GM21723 (cell line): Measurements from ENCODE around the gene OTOP2.

Experiments used
- ATAC-seq: cut with Tn5 transposase; IDR thresholded peaks from one replicate; pipeline ENCODE4 v1.9.1; 2021; ENCODE audit warnings: mild to moderate bottlenecking, moderate library complexity; ENCODE audit not compliant: unreplicated experiment

Gene OTOP2

DNA sequence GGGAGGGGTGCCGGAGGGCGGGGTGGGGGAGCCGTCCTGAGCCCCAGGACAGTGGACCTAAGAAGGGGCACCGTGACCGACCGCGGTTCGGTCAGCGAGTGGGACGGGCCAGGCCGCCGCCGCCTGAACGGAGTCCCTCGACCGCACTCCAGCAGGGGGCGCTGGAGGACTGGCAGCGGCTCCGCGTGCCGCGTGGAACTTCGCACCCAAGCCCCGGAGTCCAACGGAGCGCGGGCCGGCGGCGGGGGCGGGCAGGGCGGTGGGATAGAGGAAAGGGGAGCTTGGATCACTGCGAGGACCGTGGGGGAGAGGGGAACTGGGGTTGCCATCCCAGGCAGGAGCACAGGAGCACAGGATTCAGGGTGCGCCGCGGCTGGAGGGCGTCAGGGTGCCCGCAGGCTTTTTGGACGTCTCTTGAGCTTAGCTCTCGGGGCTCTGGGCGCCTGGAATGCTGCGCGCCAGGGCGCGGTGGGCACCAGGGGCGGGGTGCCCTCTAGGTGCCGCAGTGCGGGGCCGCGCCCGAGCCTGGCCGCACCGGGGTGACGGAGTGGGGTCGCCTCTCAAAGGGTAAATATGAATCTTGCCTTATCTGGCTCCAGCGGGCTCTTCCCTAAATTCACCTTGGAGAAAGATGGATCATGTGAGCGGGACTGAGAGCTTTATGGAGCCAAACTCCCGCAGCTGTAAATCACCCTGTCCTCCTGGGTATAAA, 379 bp upstream of the OTOP2 start:
- ATAC-seq, result no peak

DNA sequence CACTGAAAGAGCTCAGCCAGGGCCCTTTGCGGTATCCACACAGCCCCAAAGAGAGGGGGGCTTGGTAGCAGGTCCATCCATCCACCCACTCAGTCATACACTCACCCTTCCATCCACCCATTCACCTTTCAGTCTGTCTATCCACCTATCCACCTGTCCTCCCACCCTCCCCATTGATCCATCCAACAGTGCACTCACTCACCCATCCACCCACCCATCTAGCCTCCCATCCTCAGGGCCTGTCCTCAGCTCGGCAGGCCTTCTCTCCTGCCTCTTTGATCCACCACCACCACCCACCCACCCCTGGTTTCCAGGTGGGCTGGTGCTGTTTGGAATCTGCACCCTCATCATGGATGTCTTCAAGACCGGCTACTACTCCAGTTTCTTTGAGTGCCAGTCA, 1.2 kb downstream of the OTOP2 start:
- no peak for ATAC-seq

DNA sequence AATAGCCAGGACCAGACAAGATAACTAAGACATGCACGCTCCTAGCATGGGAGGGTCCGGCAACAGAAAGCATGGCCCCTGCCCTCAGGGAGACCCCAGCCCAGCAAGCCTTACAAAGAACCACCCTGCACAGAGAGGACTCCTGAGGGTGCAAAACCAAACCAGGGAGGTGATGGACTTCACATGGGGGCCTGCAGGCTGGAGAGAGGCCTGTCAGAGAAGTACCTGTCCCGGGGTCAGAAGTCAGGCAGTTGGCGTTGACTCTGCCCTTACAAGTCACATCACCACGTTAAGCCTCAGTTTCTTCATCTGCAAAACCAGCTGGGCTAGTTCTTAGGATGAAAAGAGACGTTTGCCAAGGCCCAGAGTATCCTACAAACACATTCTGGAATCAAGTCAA, 4.7 kb downstream of the OTOP2 start:
- ATAC-seq, result no peak

DNA sequence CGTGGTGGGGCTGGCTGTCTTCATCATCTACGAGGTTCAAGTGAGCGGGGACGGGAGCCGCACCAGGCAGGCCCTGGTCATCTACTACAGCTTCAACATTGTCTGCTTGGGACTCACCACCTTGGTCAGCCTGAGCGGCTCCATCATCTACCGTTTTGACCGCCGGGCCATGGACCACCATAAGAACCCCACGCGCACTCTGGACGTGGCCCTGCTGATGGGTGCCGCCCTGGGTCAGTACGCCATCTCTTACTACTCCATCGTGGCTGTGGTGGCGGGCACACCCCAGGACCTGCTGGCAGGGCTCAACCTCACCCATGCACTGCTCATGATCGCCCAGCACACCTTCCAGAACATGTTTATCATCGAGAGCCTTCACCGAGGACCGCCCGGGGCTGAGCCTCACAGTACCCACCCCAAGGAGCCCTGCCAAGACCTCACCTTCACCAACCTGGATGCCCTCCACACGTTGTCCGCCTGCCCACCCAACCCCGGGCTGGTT, 6.5 kb downstream of the OTOP2 start:
- ATAC-seq, result no peak

DNA sequence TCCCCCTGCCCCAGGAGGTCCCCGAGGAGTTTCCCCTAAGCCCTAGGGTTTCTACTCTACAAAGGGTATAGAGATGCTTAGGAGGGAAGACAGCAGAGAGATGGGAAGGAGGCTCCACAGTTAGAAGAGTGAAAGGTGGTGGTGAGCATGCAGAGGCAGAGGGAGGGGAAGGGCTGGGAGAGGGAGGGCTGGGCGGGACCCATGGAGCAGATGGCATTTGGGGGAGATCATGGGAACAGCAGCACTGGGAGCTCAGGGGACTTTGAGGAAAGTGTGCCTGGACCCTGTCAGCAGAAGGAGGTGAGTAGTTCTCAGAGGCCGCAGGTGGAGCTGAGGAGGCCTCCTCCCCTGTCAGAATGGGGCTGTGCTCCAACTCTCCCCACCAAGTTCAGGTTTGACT, 11.0 kb downstream of the OTOP2 start:
- ATAC-seq, result no peak

DNA sequence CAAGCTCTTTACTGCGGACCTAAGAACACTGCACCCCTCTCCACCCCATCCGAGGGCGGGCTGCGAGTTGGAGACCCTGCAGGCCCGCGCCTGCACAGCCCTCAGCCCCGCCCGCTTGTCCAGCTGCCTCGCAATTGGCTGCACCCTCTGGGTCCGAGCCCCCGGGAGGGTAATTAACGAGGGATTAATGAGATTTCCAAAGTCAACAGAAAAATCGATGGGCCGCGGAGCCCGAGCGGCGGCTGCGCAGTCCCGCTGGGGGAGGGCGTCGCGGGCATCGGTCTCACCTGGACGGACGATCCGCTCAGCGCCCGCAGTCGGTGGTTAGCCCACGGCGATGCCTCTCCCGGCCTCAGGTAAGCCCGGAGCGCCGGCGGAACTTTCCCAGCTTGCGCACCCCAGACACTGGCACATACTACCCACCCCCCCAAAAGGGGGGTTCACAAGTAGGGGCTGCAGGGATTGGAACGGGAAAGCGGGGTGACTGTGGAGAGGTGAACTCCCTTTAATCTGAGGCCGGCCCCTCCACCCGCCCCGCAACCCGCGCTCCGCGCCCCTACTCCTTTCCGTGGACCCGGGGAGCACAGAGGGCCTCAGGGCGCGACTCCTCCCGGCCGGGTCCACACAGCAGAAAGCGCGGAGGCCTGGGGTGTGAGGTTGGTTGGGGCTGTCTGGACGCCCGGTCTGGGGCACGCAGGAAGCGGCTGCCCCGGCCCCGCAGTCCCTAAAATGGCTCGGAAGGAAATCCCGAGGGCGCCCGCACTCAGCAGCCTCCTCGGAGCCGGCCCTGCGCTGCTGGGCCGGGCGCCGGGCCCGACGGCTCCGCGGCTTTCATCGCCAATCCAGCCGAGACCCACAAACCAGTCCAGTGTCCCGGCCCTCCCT, 11.8 kb downstream of the OTOP2 start, which contains the start of gene OTOP3:
OTOP3 (plus strand) TSS at position 314 of the 885 bp plus-strand sequence; CDS start at position 338, 24 bp downstream.
- ATAC-seq, result no peak

DNA sequence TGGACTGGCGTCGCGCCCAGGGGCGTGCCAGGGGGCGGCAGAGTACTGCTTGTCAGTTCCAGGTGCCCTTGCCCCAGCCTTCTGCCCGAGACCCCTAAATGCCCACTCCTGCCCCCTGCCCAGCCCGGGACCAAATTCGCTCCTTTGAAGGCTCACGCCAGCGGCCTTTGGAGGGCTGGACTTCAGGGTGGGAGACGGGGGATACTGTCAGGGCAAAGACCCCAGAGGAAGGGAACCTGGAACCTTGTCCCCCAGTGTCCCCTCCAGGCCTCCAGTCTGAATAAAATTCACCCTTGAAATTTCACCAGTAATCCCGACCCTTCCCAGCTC, 12.4 kb downstream of the OTOP2 start:
- ATAC-seq, result no peak

DNA sequence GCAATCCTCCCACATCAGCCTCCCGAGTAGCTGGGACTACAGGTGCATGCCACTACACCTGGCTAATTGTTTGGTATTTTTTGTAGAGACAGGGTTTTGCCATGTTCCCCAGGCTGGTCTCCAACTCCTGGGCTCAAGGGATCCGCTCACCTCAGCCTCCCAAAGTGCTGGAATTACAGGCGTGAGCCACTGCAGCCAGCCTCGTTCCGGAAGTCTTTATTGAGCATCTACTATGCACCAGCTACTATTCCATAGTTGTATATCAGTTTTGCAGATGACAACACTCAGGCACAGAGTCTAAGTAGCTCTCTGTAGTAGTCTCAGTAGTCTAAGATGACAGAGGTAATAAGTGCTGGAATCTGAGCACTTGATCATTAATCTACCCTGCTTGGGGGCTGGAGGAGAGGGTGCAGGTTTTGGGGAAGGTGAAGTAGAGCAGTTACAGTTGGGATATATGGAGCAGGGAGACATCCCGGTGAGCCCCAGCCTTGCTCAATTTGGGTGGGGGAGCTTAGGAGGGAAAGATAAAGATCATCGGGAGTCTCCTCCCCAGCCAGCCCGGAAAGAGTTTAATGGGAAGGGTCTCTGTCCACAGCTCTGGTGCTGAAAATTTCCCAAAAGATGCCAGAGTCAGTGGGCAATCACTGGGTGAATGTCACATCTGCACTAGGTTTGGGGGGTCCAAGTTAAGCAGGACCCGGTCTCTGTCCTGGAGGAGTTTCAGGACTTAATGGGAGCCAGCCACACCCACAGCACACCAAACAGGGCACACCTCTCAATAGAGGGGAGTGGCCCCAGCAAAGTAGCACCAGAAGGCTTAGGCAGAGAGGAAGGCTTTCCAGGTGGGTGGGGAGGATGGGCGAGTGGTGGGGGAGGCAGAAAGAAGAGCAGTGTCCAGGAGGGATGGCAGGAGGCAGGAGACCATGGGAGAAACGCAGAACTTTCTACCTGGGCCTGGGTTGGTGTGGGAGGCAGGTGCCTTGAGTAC, 13.3 kb downstream of the OTOP2 start:
- no peak for ATAC-seq

DNA sequence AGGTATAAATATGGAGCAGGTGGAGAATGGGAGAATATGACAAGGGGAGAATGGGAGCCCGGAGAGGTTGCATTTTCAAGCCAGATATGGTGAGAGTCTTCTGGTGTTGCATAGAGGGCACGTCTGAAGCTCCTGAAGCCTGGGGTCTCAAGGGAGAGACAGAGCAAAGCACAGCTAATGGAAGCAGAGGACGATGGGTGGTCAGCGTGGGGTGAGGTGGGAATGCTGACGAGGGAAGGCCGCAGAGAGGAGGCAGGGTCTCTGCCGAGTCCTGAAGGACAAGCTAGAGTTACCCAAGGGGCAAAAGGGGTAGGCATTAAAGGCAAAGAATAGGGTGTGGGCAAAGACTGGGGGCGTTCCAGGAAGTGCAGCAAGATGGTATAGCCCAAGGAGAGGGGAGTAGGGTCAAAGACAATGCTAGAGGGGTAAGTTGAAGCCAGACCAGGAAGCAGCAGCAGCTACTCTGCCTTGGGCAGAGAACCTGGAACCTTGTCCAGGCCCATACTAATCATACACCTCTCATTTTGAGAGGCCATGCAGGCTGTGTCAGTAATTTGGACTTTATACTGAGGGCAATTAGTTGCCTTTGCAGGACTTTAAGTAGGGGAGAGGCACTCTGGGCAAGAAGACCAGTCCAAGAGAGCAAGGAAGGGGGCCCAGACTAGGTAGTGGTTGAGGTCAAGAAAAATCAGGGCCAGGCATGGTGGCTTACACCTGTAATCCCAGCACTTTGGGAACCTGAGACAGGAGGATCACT, 14.3 kb downstream of the OTOP2 start:
- ATAC-seq, result no peak

DNA sequence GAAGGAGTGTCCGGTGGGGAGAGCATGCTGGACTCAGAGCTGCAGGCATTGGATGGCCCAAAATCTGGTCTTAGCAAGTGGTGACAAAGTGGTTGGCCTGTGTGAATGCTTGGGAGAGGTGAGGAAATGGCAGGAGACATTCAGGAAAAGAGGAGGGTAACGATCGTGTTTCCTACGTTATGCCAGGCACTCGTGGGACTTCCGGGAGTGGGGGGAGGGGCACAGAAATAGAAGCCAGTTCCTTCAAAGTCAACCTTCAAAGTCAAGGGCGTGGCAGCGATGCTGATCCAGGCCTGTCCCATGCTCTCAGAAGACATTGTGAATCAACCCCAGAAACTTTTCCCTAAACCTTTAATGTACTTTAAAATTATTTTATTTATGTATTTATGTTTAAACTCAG, 15.5 kb downstream of the OTOP2 start:
- no peak for ATAC-seq

DNA sequence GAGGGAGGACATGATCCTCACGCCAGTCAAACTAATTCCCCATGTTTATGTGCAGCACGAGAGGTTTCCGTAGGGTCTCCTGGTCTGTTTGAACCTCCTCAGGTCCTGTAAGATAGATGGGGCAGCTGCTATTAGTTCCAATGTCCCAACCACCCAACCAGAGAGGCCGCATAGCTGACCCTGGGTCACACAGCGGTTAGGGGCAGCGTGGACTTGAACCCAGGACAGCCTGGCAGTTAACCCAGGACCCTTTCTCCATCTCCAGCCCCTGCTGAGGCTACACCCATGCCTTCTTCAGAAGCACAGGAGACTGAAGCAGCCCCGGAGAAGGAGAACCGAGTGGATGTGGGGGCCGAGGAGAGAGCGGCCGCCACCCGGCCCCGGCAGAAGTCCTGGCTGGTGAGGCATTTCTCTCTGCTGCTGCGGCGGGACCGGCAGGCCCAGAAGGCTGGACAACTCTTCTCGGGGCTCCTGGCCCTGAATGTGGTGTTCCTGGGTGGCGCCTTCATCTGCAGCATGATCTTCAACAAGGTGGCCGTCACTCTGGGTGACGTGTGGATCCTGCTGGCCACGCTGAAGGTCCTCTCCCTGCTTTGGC, 17.2 kb downstream of the OTOP2 start:
- ATAC-seq, result no peak

DNA sequence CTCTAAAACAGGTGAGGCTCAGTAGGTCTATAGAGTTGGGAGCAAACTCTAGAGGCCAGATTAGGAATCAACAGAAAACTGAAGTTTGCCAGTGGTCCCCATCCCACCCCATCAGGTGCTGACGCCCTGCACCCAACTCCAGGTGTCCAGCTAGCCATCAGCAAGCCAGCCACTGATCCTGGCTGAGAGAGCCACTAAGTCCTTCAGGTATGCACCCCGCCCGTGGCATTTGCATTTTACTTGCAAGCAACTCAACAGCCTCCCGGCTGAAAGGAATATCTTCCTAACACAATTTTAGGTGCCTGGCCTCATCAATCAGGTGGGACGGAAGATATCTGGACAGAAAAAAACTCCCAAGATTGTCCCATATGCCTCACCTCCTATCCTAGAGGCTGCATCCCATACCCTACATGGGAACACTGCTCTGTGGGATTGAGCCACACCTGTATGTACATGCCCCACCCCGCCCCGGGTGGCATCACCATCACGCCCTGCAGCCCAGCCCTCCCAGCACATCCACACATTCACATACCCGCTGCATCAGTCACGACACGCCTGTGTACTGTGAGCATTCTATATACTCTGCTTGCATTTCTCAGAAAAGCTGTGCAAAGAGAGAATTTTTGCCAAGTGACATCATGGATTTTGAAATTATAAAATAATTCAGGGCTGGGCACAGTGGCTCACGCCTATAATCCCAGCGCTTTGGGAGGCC, 19.9 kb downstream of the OTOP2 start:
- ATAC-seq, result no peak

DNA sequence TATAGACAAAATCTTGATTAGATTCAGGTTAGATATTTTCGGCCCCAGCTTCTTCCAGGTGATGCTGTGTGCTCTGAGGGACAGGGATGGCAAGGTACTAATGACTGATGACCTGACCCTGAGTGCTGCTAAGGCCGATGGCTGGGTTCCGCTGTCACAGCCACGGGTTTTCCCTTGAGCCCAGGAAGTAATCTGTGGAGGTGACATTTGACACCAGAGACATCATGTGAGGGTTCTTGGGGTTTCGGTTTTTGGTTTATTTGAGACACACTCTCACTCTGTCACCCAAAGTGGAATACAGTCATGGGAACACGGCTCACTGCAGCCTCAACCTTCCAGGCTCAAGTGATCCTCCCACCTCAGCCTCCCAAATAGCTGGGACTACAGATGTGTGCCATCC, 21.5 kb downstream of the OTOP2 start:
- peak; percentile 69 for ATAC-seq

DNA sequence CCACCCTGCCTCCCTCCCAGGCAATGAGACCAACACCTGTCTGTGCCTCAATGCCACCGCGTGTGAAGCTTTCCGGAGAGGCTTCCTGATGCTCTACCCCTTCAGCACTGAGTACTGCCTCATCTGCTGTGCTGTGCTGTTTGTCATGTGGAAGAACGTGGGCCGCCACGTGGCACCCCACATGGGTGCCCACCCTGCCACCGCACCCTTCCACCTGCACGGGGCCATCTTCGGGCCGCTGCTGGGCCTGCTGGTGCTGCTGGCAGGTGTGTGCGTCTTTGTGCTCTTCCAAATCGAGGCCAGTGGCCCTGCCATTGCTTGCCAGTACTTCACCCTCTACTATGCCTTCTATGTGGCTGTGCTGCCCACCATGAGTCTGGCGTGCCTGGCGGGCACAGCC, 22.6 kb downstream of the OTOP2 start:
- no peak for ATAC-seq

DNA sequence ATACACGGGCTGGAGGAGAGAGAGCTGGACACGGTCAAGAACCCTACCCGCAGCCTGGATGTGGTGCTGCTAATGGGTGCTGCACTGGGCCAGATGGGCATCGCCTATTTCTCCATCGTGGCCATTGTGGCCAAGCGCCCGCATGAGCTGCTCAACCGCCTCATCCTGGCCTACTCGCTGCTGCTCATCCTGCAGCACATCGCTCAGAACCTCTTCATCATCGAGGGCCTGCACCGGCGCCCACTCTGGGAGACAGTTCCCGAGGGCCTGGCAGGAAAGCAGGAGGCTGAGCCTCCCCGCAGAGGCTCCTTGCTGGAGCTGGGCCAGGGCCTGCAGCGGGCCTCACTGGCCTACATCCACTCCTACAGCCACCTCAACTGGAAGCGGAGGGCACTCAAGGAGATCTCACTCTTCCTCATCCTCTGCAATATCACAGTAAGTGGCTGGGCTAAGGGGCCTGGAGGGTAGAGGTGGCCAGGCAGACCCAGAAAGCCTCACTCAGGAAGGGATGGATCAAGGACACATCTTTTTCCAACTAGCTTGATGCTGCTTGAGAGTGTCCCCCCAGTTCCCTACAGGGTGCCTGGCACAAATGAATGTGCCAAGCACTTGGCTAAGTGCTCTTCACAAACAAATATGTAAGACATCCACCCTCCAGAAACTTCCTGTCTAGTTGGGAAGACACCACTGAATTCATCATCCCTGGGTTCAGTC, 23.1 kb downstream of the OTOP2 start:
- no peak for ATAC-seq

DNA sequence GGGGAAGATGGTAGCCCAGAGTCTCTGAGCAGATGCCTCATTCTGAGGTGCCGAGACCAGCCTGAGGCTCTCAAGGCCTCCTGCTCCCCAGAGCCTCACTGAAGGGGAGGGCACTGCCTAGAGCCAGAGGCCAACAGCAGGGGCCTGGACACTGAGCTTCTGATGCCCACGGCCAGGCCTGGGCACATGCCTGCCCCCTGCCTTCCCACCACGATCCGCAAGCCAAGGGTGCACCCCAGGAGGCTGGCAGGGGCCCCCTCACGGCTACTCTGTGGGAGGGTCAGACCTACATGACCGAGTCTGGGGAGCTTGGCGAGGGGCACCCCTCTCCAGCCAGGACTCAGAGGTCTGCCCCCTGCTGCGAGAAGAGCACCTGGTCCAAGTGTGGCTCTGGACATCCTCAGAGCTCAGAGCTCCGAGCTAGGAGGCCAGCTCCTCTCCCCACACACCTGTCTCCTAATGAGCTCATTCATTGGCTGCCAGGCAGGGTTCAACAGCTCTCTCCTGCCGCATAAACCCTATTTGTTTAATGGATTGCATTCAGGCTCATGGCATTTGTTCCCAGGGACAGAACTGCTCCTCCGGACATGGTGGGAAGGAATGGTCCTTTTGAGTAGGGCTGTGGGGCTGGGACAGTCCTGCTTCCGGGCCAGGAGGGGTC, 25.5 kb downstream of the OTOP2 start:
- ATAC-seq, result no peak

DNA sequence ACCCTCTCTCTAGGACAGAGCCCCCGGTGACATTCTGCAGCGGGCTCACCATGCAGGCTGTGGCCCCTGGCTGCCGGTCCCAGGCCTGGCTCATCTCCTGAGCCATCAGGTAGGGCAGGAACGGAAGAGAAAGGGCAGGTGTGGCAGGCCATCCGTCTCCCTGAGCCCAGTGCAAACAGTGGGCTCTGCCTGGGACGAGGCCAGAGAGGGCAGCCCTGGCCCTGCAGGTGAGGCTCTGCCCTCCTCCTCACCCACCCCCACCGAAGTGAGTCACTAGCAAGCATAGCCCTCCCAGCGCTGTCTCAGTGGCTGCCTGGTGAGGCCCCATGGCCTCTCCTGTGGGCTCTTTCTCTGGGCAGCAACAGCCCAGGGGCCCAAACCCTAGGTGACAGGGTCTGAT, 26.1 kb downstream of the OTOP2 start:
- ATAC-seq, result no peak

DNA sequence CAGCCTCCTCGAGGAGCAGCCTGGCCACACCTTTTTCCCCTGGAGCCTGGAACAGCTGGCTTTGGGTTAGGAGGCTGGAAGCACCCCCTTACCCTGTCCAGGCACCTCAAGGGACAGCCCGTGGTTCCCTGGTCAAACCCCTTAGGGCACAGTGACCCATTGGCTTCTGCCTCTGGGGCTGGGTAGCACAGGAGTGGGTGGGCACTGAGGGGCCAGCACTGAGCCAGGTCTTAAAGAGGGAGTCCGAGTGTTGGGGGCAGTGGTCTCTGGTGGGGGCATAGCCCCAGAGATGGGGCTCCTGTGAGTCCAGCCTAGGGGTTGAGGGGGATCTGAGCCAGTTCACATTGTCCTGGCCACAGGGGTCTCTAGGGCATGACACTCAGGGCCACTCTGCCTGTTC, 27.0 kb downstream of the OTOP2 start:
- no peak for ATAC-seq
